ENCODE data around the gene GHR.

GRCh38 chr5:42632354-42632900 is 209.2 kb downstream of the GHR start:
- TF ChIP-seq EZH2 (IDR thresholded peaks at IDR 0.05; ENCODE audit: borderline replicate concordance, low read length) (no peak), CTCF (conservative IDR thresholded peaks at IDR 0.05 in 1 of 2, IDR thresholded peaks at IDR 0.05 in 1 of 2; ENCODE audit: extremely low read depth in 1 of 2, insufficient read depth in 1 of 2, low read depth in 1 of 2, low read length in 2 of 2) (no peak)

Measured in mammary epithelial cell (primary cell).